HG02642 (cell line): ENCODE measurements around the gene OR51A4.
"Not testable (repeated sequence)": the region's sequence is repeated elsewhere in the genome, so short reads cannot be mapped to it uniquely, and the experiment has no call there.

Source experiments
- ATAC-seq: cut with Tn5 transposase; IDR thresholded peaks from one replicate; pipeline ENCODE4 v1.9.1; 2021; ENCODE audit warnings: mild to moderate bottlenecking; ENCODE audit not compliant: unreplicated experiment, poor library complexity

The OR51A4 gene, protein sequence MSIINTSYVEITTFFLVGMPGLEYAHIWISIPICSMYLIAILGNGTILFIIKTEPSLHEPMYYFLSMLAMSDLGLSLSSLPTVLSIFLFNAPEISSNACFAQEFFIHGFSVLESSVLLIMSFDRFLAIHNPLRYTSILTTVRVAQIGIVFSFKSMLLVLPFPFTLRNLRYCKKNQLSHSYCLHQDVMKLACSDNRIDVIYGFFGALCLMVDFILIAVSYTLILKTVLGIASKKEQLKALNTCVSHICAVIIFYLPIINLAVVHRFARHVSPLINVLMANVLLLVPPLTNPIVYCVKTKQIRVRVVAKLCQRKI

DNA sequence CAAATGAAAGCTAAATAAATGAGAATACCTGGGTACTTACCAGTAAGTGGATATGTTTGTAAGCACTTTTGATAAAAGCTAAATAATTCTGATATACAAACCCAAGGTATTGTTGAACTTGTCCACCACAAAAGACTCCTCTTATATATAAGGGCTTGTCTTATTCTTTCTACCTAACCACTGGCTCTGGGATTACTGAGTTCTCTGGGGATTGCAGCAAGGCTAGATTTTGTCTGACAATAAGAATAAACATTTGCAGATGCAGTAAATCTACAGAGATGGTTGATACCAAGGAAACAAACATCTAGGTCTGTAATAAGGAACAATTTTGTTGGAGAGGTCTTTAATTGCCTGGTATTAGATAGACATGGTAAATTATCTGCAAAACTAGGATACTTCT lies at the start of gene OR51A4:
OR51A4 (minus strand) TSS at position 101 of the 400 bp plus-strand sequence. CDS start 505 bp downstream, outside the sequence.
- no peak for ATAC-seq

DNA sequence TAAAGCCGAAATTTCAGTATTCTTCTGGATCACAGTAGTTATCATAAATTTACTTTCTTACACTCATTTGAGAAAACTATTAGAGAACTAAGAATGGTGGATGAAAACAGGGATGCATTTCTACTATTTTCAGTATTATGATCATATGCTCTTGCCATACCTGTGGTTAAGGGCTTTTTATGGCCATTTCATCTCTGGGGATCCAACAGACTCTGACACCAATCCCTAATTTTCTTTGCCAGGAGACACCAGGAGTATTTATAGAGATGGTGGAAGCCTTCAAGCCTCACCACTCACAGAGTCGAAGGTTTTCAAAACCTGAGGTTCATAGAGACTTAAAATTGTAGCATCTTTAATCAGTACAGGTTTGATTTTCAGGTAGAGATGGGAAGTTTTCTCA lies 47.1 kb upstream of the OR51A4 start, which contains the start of gene OR51L1:
OR51L1 (plus strand) TSS at position 301 of the 400 bp plus-strand sequence. CDS start 4,132 bp downstream, outside the sequence.
- ATAC-seq, result no peak

DNA sequence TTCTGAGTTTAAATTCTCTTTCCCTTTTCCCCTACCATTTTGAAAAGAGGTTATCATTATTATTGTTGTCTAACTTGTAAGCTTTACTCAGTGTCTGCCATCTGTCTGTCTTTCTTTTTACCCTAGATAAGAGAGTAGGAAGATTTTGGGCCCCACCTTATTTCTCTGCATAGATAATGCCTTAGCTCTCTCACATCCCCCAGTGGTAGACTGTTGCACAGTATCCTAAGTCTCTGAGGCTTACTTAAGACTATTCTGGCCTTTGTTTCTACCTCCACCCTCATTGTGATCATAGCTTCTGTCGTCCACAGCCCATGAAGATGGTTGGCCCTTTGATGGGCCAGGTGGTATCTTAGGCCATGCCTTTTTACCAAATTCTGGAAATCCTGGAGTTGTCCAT lies 43.7 kb upstream of the OR51A4 start:
- no peak for ATAC-seq

DNA sequence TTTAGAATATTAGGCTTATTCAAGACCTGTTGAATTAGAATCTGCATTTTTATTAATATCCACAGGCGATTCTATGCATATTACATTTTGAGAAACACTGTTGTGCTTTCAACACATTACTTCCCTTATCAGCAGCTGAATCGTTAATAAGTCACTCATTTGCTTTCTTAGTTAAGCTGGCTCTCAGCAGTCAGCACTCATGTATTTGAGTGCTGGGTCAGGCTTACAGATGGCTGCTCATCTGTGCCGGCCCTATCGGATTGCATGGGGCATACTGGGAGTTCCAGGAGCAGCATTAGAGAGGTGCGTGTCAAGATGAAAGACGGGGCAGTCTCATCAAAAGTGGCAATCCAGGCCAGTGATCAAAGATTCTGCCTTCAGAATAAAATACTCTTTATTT lies 36.4 kb upstream of the OR51A4 start:
- ATAC-seq, result no peak

DNA sequence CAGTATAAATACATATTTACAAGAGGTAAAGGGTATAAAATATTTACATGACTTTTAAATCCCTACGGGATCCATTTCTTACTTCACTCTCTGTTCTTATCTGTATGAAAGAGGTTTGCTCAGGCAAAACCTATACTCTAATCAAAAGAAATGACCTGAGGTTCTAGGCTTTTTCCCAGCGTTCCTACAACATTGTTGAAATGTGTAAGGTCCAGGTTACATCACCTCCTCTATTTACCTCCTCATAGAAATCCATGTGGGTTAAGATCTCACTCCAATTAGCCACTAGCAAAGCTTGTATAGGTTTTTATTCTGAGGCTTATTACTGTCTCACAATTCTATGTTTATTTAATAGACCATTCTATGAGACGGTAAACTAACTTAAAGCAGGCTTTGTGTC lies 35.3 kb upstream of the OR51A4 start:
- no peak for ATAC-seq

DNA sequence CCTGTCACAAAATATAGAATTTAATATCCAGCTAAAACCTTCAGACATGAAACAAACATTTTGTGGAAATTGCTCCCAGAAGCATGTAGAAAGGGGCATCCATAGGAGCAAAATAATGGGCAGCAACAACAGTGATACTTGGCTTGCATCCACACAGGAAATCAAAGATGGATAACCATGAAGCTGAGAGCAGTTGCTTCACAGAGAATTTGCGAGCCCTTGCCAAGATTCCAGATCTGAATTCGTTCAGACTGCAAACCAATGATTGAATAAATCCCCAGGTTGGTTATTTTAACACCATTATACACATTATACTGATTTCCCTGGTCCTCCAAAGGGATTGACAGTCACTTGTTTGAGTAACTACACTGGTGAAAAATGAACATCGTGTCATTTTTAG lies 31.6 kb upstream of the OR51A4 start:
- no peak for ATAC-seq

DNA sequence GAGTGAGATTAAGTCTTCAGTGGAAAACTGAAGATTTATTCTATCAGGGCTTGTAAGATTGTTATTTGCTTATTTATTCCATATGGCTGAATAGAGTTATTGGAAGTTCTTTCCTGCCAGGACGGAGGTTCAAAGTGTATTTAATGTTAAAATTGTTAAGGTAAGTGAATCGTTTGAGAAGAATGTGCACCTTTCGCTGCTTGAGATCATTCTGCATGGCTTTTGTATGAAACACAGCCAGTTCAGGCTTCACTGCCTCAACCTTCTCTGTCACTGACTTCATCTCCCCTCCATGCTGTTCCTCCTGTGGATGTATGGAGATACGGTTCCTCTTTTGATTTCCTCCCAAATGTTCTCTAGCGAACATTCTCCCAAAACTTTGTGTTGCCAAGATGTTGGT lies 28.0 kb upstream of the OR51A4 start:
- no peak for ATAC-seq

DNA sequence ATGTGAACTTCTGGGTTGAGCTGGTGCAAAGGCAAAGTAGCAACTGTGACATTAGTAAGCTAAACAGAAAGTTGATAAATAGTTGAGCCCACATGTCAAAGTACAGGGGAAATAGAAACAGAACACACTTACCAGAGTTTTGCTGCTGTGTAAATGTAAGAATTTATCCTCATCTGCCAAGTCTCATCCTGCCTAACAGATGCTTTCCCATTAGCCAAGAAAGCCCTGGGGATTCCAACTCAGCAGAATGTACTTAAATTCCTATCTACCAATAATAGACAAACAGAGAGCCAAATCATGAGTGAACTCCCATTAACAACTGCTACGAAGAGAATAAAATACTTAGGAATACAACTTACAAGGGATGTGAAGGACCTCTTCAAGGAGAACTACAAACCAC lies 15.4 kb upstream of the OR51A4 start:
- no peak for ATAC-seq

DNA sequence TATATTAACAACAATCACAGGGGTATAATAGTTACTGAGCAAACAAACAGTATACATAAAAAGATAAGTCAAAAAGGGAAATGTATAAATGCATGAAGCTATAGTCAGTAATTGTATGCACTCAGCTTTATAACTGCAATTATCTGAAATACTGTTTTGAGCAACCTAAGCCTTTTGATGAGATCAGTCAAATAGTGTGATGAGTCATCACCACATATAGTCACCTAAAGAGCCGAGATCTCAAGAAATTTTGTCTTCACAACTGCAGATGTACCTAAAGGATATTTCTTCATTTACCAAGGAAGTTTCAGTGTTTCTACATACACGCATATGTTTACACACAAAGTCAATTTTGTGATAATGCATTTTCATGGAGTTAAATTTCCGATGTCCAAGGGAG lies 13.5 kb upstream of the OR51A4 start:
- ATAC-seq, result no peak

DNA sequence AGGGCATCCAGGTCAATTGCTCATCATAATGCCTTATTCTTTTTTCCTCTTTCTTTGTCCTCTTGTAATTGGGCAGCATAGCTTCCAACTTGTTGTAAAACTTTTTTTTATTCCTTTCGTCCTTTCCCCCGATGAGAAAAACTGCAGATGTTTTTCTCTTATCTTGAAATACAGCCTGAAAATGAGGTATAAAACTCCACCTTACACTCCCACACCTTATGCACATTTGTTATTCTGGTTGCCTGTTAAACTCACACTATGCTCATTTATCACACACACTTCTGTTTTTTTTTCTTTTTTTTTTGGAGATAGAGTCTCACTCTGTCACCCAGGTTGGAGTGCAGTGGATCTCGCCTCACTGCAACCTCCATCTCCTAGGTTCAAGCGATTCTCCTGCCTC lies 10.0 kb upstream of the OR51A4 start:
- ATAC-seq, result no peak

DNA sequence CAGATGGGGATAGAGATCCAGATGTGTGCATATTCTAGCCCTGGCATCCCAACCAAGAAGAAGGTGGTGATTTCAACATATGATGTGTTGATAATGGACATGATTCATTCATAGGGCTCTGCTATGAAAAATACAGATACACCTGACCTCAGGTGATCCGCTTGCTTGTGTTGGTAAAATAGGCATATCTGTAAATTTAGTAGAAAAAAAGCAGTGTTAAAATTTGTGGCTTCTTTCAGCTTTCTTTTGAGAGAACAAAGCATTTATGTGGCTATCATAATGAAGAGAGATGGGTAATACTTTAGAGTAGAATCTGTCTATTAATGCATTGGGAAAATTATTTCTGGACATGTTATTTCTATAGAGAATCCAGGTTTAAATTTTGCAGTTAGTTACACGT lies 8.2 kb upstream of the OR51A4 start, which contains the start of gene OR51A2:
OR51A2 (minus strand) TSS at position 101 of the 400 bp plus-strand sequence; CDS start at position 101, 0 bp downstream.
- not testable (repeated sequence) for ATAC-seq

DNA sequence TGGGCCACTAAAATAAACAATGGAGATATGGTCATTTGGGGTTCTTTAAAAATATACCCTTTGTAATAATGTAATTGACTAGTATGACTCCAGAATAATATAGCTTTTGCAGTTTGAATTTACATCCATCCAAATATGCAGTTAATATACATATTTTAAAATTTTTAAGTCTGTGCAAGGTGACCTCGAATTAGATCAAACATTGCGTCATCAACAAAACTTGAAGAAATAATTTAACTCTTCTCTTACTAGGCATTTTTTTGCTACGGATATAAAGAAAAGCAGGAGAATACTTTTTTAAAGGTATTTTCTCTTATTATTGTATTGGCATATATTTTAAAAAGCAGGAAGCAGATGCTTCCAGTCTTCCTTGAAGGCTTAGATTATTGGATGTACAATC lies 10.7 kb downstream of the OR51A4 start:
- no peak for ATAC-seq

DNA sequence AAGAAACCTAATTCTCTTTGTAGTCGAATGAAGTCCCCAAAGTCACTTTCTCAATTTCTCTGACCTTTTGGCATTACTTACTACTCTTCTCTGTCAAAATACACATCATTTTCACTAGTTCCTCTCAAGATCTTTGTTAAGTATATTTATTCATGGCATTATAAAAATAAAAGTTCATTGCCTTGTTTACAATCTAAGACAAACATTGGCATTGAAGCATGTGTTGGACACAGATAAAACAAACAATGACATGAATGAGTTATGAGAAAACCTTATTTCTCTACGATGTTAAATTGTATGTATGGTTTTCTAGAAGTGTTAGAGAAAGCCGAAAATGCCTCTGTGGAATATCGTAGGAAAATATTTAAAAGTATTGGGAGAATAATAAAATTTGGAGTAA lies 14.7 kb downstream of the OR51A4 start:
- ATAC-seq, result no peak

DNA sequence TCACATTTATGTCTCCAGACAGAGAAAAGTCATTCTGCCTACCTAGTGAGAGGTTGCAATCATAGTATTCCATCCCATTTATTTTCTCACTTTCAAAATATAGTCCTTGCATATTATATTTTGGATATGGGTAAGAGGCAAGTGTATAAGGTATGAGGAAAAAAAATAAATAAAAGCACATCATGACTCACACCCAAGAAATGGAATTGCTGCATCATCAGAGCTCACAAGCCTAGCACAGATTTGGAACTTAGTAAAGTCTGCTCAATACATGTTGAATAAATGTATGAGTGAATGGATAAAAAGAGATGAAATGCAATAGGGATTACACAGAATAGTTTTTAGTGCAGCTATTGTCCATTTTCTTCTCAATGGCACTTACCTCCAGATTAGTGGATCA lies 20.8 kb downstream of the OR51A4 start:
- ATAC-seq, result no peak

DNA sequence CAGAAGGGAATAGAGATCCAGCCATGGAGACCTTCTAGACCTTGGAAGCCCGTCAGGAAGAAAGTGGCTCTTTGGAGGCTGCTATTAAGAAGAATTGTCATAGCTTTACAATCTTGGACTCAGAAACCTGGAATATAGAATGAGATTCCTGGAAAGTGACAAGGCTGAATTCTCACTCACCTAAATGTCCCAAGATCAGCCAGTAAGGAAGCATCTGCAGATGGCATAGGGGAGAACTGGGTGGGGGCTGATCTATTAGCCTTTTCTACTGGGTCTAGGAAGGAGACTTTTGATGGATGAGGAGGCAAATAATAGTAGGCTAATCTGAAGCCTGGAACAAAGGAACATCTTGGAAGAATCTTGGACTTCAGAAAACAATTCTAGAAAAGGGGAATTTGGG lies 23.2 kb downstream of the OR51A4 start, which contains the start of gene OR51G1:
OR51G1 (minus strand) TSS at position 101 of the 400 bp plus-strand sequence; CDS start at position 101, 0 bp downstream.
- ATAC-seq, result no peak

DNA sequence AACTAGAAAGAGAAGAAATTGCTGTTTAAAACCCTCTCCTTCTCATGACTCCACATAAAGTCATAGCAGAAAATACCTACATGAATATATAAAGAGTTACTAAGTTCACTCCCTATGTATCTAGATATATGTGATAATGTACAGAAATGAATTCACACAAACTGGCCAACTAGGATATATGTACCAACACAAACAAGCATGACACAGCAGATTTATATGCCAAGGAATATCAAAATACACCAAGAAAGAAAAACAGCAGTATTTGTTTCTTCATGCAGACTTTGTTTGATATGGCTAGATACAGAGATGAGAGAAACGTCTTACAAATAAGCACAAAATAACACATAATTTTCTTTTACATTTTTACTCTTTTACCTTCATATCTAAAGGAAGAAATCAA lies 25.1 kb downstream of the OR51A4 start:
- no peak for ATAC-seq

DNA sequence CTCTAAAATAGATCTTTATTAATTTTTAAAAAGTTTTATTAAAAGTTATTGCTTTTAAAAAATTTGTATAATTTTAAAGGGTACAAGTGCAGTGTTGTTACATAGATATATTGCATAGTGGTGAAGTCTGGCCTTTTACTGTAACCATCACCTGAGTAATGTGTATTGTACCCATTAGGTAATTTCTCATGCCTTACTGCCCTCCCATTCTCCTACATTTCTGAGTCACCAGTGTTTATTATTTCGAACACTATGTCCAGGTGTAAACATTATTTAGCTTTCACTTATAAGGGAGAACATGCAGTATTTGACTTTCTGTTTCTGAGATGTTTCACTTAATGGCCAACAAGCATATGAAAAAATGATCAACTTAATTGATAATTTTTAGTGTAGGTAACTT lies 25.6 kb downstream of the OR51A4 start:
- ATAC-seq, result no peak

DNA sequence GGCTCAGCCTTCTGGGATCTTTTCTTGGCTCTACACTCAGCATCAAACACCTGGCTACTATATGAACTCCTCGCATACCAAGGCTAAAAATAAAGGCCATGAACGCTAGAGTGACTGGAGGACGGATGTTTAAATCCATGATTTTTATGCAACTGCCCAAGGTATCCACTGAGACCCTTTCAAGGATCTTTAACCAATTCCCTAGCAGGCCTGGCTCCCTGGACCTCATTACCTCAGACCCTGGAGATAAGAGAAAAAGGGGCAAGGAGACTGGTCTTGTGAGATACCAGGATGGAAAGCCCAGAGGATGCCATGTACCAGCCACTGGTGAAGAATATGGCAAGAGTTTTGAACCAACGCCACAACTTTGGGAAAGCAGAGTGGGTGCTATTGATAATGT lies 28.2 kb downstream of the OR51A4 start, which contains the start of gene OR51G2:
OR51G2 (minus strand) TSS at position 101 of the 400 bp plus-strand sequence. CDS start 3,687 bp downstream, outside the sequence.
- no peak for ATAC-seq

DNA sequence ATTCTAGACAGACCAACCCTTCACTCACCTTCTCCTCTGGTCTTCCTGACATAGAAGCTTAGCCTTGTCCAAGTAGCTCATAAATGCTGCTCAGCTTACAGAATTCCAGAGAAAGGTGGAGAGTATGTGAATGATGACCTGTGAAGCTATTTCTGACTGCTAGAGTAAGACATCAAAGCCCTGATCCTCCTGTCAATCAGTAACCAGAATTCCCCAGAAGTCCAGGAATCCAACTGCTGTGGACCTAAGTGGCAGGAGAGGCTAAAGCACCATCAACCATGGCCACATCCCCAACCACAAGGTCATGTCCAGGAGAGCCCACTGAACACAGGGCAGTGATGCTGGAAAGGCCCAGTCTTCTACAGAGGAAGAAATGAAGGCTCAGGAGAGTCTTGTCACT lies 30.8 kb downstream of the OR51A4 start:
- ATAC-seq, result no peak

DNA sequence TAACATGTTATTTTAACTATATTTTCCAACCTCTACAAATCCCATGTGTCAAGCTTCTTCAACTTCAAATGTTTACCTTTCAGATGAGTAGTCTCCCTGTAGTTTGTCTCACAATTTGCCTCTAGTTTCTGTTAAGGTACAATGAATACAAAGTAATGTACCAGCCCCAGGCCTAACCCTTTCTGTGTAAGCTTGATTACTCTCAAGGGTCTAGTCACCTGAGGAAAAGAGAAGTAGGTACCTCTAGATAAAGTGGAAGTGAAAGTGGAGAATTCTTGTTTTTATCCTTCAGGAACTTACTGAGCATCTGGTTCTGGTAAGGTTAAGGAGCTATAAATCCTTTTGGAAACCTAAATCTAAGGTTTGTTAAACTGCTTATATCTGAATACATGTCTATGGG lies 43.9 kb downstream of the OR51A4 start, which contains the start of gene OR51A7:
OR51A7 (plus strand) TSS at position 300 of the 400 bp plus-strand sequence. CDS start 3,587 bp downstream, outside the sequence.
- no peak for ATAC-seq
